ENCODE results near the gene COX17. TPM values are rescaled to one million over a fixed set of nuclear protein-coding genes. Genes with fewer than 3 reads are reported as not detected.

COX17 gene
- total and polyA plus RNA-seq, 9 of the 15 experiments (the other 6 are each of a cell fraction or from before 2014, with no cell fraction given), result 29.1 to 167 (median 60.6) TPM

DNA sequence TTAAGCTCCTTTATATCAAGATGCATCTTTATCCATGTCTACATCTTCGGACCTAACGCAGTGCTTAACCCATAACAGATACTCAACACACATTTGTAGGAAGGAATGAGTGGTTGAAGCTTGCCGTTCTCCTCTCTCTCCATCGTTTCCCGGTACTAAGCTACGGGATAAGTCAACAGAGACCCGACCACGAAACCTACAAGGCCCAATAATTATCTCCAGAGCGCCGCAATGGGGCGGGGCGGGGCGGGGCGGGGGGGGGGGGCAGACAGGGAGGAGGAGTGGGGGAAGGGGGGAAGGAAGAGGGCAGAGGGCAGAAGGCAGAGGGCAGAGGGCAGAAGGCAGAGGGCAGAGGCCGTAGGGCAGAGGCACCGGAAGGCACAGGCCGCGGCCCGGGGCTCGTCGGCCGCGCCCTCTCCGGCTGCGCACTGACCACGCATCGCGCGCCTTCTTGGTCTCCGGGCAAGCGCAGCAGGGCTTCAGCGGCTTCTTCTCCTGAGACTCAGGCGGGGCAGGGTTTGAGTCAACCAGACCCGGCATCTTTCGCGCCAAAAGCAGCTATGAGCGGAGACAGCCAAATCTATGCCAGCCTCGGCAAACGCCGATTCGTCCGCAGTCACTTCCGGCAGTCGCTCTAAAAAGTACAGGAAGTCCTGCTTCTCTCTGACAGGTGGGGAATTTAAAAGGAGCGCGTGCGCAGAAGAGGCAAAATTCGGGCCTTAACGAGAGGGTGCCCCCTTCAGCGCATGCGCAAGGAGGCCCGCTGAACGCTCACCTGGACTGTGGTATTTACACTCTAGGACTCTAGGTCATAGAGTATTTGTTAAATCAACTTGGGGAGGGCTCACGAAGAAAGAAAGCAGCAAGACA is at the start of gene COX17 (continued):
- TF ChIP-seq, protein P1, sequence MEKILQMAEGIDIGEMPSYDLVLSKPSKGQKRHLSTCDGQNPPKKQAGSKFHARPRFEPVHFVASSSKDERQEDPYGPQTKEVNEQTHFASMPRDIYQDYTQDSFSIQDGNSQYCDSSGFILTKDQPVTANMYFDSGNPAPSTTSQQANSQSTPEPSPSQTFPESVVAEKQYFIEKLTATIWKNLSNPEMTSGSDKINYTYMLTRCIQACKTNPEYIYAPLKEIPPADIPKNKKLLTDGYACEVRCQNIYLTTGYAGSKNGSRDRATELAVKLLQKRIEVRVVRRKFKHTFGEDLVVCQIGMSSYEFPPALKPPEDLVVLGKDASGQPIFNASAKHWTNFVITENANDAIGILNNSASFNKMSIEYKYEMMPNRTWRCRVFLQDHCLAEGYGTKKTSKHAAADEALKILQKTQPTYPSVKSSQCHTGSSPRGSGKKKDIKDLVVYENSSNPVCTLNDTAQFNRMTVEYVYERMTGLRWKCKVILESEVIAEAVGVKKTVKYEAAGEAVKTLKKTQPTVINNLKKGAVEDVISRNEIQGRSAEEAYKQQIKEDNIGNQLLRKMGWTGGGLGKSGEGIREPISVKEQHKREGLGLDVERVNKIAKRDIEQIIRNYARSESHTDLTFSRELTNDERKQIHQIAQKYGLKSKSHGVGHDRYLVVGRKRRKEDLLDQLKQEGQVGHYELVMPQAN (IDR thresholded peaks at IDR 0.05; ENCODE audit: borderline replicate concordance), result peak; percentile 61; the same call in 1 of the 2 replicates
- TF ChIP-seq TRIM24 (IDR thresholded peaks at IDR 0.05), result peak in 1 of 2 experiments; percentile 60; a peak in 1 of 4 replicates
- TF ChIP-seq ZNF696 (CRISPR knock-in tag; conservative IDR thresholded peaks at IDR 0.05), result no peak
- no peak for TF ChIP-seq CREB1 (IDR thresholded peaks at IDR 0.05)
- TF ChIP-seq CREB1 (CRISPR knock-in tag; IDR thresholded peaks at IDR 0.05), result no peak; the same call in 1 of the 2 replicates
- TF ChIP-seq NFYB (IDR thresholded peaks at IDR 0.05; ENCODE audit: extremely low read depth, insufficient read length), result no peak
- TF ChIP-seq ZNF224 (CRISPR knock-in tag; IDR thresholded peaks at IDR 0.05), result no peak
- TF ChIP-seq ZNF274 (IDR thresholded peaks at IDR 0.05; ENCODE audit: borderline replicate concordance, low read depth, low read length), result no peak
- peak; percentile 91 for TF ChIP-seq ZFX (CRISPR knock-in tag; IDR thresholded peaks at IDR 0.05)
- TF ChIP-seq CREM (IDR thresholded peaks at IDR 0.05; ENCODE audit: low read depth), result peak; percentile 32; the same call in 1 of the 2 replicates
- TF ChIP-seq, protein P2, sequence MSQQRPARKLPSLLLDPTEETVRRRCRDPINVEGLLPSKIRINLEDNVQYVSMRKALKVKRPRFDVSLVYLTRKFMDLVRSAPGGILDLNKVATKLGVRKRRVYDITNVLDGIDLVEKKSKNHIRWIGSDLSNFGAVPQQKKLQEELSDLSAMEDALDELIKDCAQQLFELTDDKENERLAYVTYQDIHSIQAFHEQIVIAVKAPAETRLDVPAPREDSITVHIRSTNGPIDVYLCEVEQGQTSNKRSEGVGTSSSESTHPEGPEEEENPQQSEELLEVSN (IDR thresholded peaks at IDR 0.05; ENCODE audit: borderline replicate concordance in 1 of 2, extremely low read depth in 1 of 2, insufficient read depth in 1 of 2, insufficient read length in 1 of 2, low read depth in 1 of 2, low read length in 1 of 2, poor library complexity in 1 of 2, severe bottlenecking in 1 of 2), result peak in 1 of 2 experiments; percentile 64
- TF ChIP-seq CAMTA2 (CRISPR knock-in tag; conservative IDR thresholded peaks at IDR 0.05), result no peak
- no peak for TF ChIP-seq IFI16 (CRISPR knock-in tag; IDR thresholded peaks at IDR 0.05)
- TF ChIP-seq, protein P3, sequence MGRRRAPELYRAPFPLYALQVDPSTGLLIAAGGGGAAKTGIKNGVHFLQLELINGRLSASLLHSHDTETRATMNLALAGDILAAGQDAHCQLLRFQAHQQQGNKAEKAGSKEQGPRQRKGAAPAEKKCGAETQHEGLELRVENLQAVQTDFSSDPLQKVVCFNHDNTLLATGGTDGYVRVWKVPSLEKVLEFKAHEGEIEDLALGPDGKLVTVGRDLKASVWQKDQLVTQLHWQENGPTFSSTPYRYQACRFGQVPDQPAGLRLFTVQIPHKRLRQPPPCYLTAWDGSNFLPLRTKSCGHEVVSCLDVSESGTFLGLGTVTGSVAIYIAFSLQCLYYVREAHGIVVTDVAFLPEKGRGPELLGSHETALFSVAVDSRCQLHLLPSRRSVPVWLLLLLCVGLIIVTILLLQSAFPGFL (CRISPR knock-in tag; IDR thresholded peaks at IDR 0.05), result no peak
- TF ChIP-seq KLF1 (tag; IDR thresholded peaks at IDR 0.05), result peak; percentile 59; the same call in 1 of the 2 replicates
- no peak for TF ChIP-seq GATA2 (CRISPR knock-in tag; IDR thresholded peaks at IDR 0.05)
- no peak for TF ChIP-seq ZNF165 (CRISPR knock-in tag; IDR thresholded peaks at IDR 0.05; ENCODE audit: borderline replicate concordance)
- no peak for TF ChIP-seq ZBTB8A (IDR thresholded peaks at IDR 0.05; ENCODE audit: partially characterized antibody)
- TF ChIP-seq, protein P4, sequence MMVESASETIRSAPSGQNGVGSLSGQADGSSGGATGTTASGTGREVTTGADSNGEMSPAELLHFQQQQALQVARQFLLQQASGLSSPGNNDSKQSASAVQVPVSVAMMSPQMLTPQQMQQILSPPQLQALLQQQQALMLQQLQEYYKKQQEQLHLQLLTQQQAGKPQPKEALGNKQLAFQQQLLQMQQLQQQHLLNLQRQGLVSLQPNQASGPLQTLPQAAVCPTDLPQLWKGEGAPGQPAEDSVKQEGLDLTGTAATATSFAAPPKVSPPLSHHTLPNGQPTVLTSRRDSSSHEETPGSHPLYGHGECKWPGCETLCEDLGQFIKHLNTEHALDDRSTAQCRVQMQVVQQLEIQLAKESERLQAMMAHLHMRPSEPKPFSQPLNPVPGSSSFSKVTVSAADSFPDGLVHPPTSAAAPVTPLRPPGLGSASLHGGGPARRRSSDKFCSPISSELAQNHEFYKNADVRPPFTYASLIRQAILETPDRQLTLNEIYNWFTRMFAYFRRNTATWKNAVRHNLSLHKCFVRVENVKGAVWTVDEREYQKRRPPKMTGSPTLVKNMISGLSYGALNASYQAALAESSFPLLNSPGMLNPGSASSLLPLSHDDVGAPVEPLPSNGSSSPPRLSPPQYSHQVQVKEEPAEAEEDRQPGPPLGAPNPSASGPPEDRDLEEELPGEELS (CRISPR knock-in tag; IDR thresholded peaks at IDR 0.05; ENCODE audit: borderline replicate concordance), result no peak
- TF ChIP-seq NCOR1 (IDR thresholded peaks at IDR 0.05), result no peak
- no peak for TF ChIP-seq TAF7 (tag; IDR thresholded peaks at IDR 0.05)
- no peak for TF ChIP-seq STAG1 (CRISPR knock-in tag; IDR thresholded peaks at IDR 0.05; ENCODE audit: borderline replicate concordance)
